Transverse colon (tissue), 4 donors: Measurements from ENCODE around the gene AP3B1.

Experiments used
- CTCF ChIP-seq, 5 experiments: fragments of 200-600 bp in 3 of 5; fragments of 450-650 bp in 2 of 5; sonication (generic) in 3 of 5; IDR thresholded peaks; 1 replicate in 2 of 5; 2 replicates in 3 of 5; pipeline ENCODE4 v1.5.1; 2016 to 2017; ENCODE audit warnings: antibody characterized with exemption in 5 of 5, inconsistent platforms in 3 of 5, mild to moderate bottlenecking in 2 of 5, moderate library complexity in 1 of 5
- EP300 ChIP-seq: sonication (generic); formaldehyde crosslinking; IDR thresholded peaks from one replicate; pipeline ENCODE4 v1.6.1; 2017; ENCODE audit warnings: antibody characterized with exemption, low read depth
- POLR2A ChIP-seq: fragments of 450-650 bp; IDR thresholded peaks from one replicate; pipeline ENCODE4 v1.6.1; 2016; ENCODE audit warnings: antibody characterized with exemption, mild to moderate bottlenecking, moderate library complexity
- POLR2AphosphoS5 ChIP-seq, 3 donors: sonication (generic); formaldehyde crosslinking; IDR thresholded peaks; one replicate each; pipeline ENCODE4 v1.6.1; 2016; ENCODE audit warnings: antibody characterized with exemption in 3 of 3

GRCh38 chr5:78187172-78187571 is 107.3 kb downstream of the AP3B1 start:
- no peak for TF ChIP-seq CTCF (IDR thresholded peaks at IDR 0.05)
- no peak for TF ChIP-seq POLR2AphosphoS5 (IDR thresholded peaks at IDR 0.05)
- TF ChIP-seq POLR2A = no peak
- TF ChIP-seq EP300 = no peak
